Middle frontal gyrus (tissue), 1 donor: ENCODE data around the gene BRPF1.

Source experiments
- DNase-seq: peaks from one replicate; pipeline ENCODE4 v3.0.0-alpha.2; 2015; ENCODE audit warnings: low spot score; ENCODE audit errors: extremely low spot score

Gene BRPF1

GRCh38 chr3:9731206-9732079, at the start of gene BRPF1:
BRPF1 (plus strand) TSS chr3:9731735; CDS start chr3:9734141, 2,406 bp downstream.
- peak; percentile 93 for DNase-seq

GRCh38 chr3:9682096-9682495, 49.4 kb upstream of the BRPF1 start:
- DNase-seq, result no peak

GRCh38 chr3:9683426-9683825, 48.1 kb upstream of the BRPF1 start:
- DNase-seq, result no peak

GRCh38 chr3:9685216-9686049, 46.1 kb upstream of the BRPF1 start:
- DNase-seq, result no peak

GRCh38 chr3:9686050-9686550, 45.4 kb upstream of the BRPF1 start:
- no peak for DNase-seq

- DNase-seq, result no peak
These were observed 44.8 kb upstream of the BRPF1 start for GRCh38 chr3:9686703-9687102.

GRCh38 chr3:9687514-9687913, 44.0 kb upstream of the BRPF1 start:
- DNase-seq, result no peak

GRCh38 chr3:9688961-9689360, 42.6 kb upstream of the BRPF1 start:
- DNase-seq, result no peak

GRCh38 chr3:9689757-9690156, 41.8 kb upstream of the BRPF1 start:
- DNase-seq, result no peak

- no peak for DNase-seq
These were observed 40.8 kb upstream of the BRPF1 start for GRCh38 chr3:9690451-9691450.

- no peak for DNase-seq
These were observed 39.9 kb upstream of the BRPF1 start for GRCh38 chr3:9691636-9692035.

GRCh38 chr3:9692416-9692815, 39.1 kb upstream of the BRPF1 start:
- no peak for DNase-seq

GRCh38 chr3:9695345-9695744, 36.2 kb upstream of the BRPF1 start:
- DNase-seq, result no peak

GRCh38 chr3:9695746-9696145, 35.8 kb upstream of the BRPF1 start:
- no peak for DNase-seq

GRCh38 chr3:9696480-9697220, 34.9 kb upstream of the BRPF1 start:
- no peak for DNase-seq

- DNase-seq, result no peak
These were observed 33.6 kb upstream of the BRPF1 start for GRCh38 chr3:9697892-9698291.

GRCh38 chr3:9698293-9698692, 33.2 kb upstream of the BRPF1 start:
- DNase-seq, result no peak

- DNase-seq, result no peak
These were observed 31.0 kb upstream of the BRPF1 start for GRCh38 chr3:9700536-9700935.

GRCh38 chr3:9701006-9701405, 30.5 kb upstream of the BRPF1 start:
- DNase-seq, result no peak

- DNase-seq, result no peak
These were observed 29.8 kb upstream of the BRPF1 start for GRCh38 chr3:9701711-9702110.
